Embryonic facial prominence (tissue), 1 donor: ENCODE measurements around the gene CHEK2.
A peak's percentile ranks its signal among the peaks of the same experiment; 100 is the strongest.
"Not testable (repeated sequence)": the region's sequence is repeated elsewhere in the genome, so short reads cannot be mapped to it uniquely, and the experiment has no call there.

ENCODE experiments used
- DNase-seq: peaks from one replicate; pipeline ENCODE4 v3.0.0-alpha.2; 2016; ENCODE audit errors: extremely low spot score

Gene CHEK2

GRCh38 chr22:28689796-28690195 lies 51.8 kb downstream of the CHEK2 start:
- not testable (repeated sequence) for DNase-seq

- not testable (repeated sequence) for DNase-seq
These were observed 58.7 kb downstream of the CHEK2 start for GRCh38 chr22:28682966-28683365.

- DNase-seq: not testable (repeated sequence)
These were observed 60.7 kb downstream of the CHEK2 start for GRCh38 chr22:28680813-28681490.

GRCh38 chr22:28679611-28680287 lies 61.9 kb downstream of the CHEK2 start, which contains the start of gene TTC28:
TSS of gene TTC28 (minus strand) at chr22:28679840. CDS start at chr22:28679723, 117 bp downstream.
- peak; percentile 31 for DNase-seq

- not testable (repeated sequence) for DNase-seq
These were observed 62.6 kb downstream of the CHEK2 start for GRCh38 chr22:28678778-28679610.

GRCh38 chr22:28678170-28678569 lies 63.5 kb downstream of the CHEK2 start:
- DNase-seq: not testable (repeated sequence)

GRCh38 chr22:28674121-28674563 lies 67.5 kb downstream of the CHEK2 start:
- no peak for DNase-seq

GRCh38 chr22:28670756-28671155 lies 70.9 kb downstream of the CHEK2 start:
- DNase-seq: no peak

GRCh38 chr22:28670161-28670560 lies 71.5 kb downstream of the CHEK2 start:
- no peak for DNase-seq

GRCh38 chr22:28669387-28669786 lies 72.2 kb downstream of the CHEK2 start:
- DNase-seq: no peak

- not testable (repeated sequence) for DNase-seq
These were observed 78.1 kb downstream of the CHEK2 start for GRCh38 chr22:28663569-28663942.

- no peak for DNase-seq
These were observed 83.2 kb downstream of the CHEK2 start for GRCh38 chr22:28658448-28658847.

GRCh38 chr22:28656181-28656580 lies 85.4 kb downstream of the CHEK2 start:
- DNase-seq: no peak

GRCh38 chr22:28650463-28650862 lies 91.2 kb downstream of the CHEK2 start:
- DNase-seq: no peak

- no peak for DNase-seq
These were observed 92.8 kb downstream of the CHEK2 start for GRCh38 chr22:28648792-28649191.

GRCh38 chr22:28647216-28647615 lies 94.4 kb downstream of the CHEK2 start:
- no peak for DNase-seq

- DNase-seq: no peak
These were observed 102.3 kb downstream of the CHEK2 start for GRCh38 chr22:28639321-28639720.
